HepG2 (cell line): ENCODE data around the gene ARHGAP26. TPM values are rescaled to one million over a fixed set of nuclear protein-coding genes. Genes with fewer than 3 reads are reported as not detected.

ENCODE experiments used
- NKX3-1 ChIP-seq: sonication (generic); formaldehyde crosslinking; IDR thresholded peaks from 2 replicates; pipeline ENCODE4 v1.5.0; 2020; ENCODE audit warnings: missing genetic modification reagents
- SRSF1 ChIP-seq: fragments of 200-400 bp; formaldehyde crosslinking; optimal IDR thresholded peaks from 2 replicates; pipeline ENCODE3; 2017; ENCODE audit warnings: mild to moderate bottlenecking, low read depth, low read length, moderate library complexity
- ZNF143 ChIP-seq: sonication (generic); formaldehyde crosslinking; IDR thresholded peaks from 2 replicates; pipeline ENCODE4 v1.4.0; 2020; ENCODE audit warnings: missing genetic modification reagents
- ZNF33B ChIP-seq: sonication (generic); formaldehyde crosslinking; IDR thresholded peaks from 2 replicates; pipeline ENCODE4 v1.5.1; 2020; ENCODE audit warnings: mild to moderate bottlenecking, missing genetic modification reagents
- ZNF660 ChIP-seq: sonication (generic); formaldehyde crosslinking; IDR thresholded peaks from 2 replicates; pipeline ENCODE4 v1.5.1; 2020; ENCODE audit warnings: mild to moderate bottlenecking, low read depth, missing genetic modification reagents, borderline replicate concordance
- polyA plus RNA-seq, 8 experiments: library from polyadenylated mRNA; depleted of rRNA in 3 of 8; stranded (reverse) in 7 of 8; unstranded in 1 of 8; fragments of >200 nt; fragmentation: Illumina TruSeq in 4 of 8; extraction: Trizol in 4 of 8; gene quantifications; 2 replicates each; pipeline versions ENCODE4 v1.2.1 to v1.2.3, GENCODE V29; 2011 to 2016; ENCODE audit warnings: low read depth in 4 of 8, missing spikeins in 1 of 8, mixed read lengths in 1 of 8; ENCODE audit not compliant: insufficient read depth in 1 of 8
- total RNA-seq, 5 experiments: library from RNA; depleted of rRNA; stranded (reverse); fragments of >200 nt; fragmentation: Illumina TruSeq; extraction: Trizol; gene quantifications; 2 replicates each; pipeline ENCODE4 v1.2.3, GENCODE V29; 2016; ENCODE audit warnings: low read depth in 1 of 5
- TF ChIP-seq, protein P1 (sequence below), 2 experiments: fragments of 450-650 bp in 1 of 2; sonication (generic) in 1 of 2; formaldehyde crosslinking in 1 of 2; IDR thresholded peaks; 2 replicates each; pipeline versions ENCODE4 v1.6.1 to v1.8.0; 2016 to 2022; ENCODE audit warnings: antibody characterized with exemption in 1 of 2, mild to moderate bottlenecking in 1 of 2, missing genetic modification reagents in 1 of 2
- TF ChIP-seq, protein P2 (sequence below): sonication (generic); formaldehyde crosslinking; IDR thresholded peaks from 2 replicates; pipeline ENCODE4 v1.4.0; 2020; ENCODE audit warnings: missing genetic modification reagents, mild to moderate bottlenecking, borderline replicate concordance
- TF ChIP-seq, protein P3 (sequence below): sonication (generic); formaldehyde crosslinking; IDR thresholded peaks from 2 replicates; pipeline ENCODE4 v1.4.0; 2020; ENCODE audit warnings: mild to moderate bottlenecking, missing genetic modification reagents
- TF ChIP-seq, protein P4 (sequence below): IDR thresholded peaks from 2 replicates; pipeline ENCODE4 v1.6.1; 2012; ENCODE audit warnings: low read length, improper control_type of control experiment

The ARHGAP26 gene
- total and polyA plus RNA-seq, 2 of the 13 experiments (the other 11 are each of a cell fraction or from before 2014, with no cell fraction given), result 9.6 to 18.2 TPM

DNA sequence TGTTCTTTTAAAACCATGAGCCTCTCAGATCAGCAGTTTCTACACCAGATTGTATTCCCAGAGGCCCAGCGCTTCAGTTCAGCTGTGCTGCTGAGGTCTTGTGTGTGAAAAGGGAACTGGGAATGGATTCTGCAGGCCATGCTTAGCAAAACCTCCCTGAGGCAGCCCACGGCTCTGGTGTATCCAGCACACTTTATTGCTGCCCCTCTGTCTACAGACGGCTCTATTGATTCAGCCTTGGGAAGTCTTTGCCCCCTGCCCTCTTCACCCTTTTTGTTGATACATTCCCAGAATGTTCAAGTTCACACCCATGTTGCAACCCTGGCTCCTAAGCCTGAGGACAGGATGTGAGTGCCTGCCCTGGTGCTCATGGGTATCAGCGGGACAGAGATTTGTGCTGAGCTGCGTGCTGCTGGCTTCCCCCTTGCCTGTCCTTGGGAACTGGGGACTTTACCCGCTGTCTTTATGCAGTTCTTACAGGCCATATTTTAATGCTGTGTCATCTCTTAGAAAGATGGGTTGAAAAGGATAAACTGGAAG lies 37.3 kb downstream of the ARHGAP26 start (continued):
- TF ChIP-seq, protein P1, sequence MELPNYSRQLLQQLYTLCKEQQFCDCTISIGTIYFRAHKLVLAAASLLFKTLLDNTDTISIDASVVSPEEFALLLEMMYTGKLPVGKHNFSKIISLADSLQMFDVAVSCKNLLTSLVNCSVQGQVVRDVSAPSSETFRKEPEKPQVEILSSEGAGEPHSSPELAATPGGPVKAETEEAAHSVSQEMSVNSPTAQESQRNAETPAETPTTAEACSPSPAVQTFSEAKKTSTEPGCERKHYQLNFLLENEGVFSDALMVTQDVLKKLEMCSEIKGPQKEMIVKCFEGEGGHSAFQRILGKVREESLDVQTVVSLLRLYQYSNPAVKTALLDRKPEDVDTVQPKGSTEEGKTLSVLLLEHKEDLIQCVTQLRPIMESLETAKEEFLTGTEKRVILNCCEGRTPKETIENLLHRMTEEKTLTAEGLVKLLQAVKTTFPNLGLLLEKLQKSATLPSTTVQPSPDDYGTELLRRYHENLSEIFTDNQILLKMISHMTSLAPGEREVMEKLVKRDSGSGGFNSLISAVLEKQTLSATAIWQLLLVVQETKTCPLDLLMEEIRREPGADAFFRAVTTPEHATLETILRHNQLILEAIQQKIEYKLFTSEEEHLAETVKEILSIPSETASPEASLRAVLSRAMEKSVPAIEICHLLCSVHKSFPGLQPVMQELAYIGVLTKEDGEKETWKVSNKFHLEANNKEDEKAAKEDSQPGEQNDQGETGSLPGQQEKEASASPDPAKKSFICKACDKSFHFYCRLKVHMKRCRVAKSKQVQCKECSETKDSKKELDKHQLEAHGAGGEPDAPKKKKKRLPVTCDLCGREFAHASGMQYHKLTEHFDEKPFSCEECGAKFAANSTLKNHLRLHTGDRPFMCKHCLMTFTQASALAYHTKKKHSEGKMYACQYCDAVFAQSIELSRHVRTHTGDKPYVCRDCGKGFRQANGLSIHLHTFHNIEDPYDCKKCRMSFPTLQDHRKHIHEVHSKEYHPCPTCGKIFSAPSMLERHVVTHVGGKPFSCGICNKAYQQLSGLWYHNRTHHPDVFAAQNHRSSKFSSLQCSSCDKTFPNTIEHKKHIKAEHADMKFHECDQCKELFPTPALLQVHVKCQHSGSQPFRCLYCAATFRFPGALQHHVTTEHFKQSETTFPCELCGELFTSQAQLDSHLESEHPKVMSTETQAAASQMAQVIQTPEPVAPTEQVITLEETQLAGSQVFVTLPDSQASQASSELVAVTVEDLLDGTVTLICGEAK (IDR thresholded peaks at IDR 0.05), result no peak
- TF ChIP-seq, protein P1 (CRISPR knock-in tag; IDR thresholded peaks at IDR 0.05), result peak; percentile 92
- TF ChIP-seq, protein P2, sequence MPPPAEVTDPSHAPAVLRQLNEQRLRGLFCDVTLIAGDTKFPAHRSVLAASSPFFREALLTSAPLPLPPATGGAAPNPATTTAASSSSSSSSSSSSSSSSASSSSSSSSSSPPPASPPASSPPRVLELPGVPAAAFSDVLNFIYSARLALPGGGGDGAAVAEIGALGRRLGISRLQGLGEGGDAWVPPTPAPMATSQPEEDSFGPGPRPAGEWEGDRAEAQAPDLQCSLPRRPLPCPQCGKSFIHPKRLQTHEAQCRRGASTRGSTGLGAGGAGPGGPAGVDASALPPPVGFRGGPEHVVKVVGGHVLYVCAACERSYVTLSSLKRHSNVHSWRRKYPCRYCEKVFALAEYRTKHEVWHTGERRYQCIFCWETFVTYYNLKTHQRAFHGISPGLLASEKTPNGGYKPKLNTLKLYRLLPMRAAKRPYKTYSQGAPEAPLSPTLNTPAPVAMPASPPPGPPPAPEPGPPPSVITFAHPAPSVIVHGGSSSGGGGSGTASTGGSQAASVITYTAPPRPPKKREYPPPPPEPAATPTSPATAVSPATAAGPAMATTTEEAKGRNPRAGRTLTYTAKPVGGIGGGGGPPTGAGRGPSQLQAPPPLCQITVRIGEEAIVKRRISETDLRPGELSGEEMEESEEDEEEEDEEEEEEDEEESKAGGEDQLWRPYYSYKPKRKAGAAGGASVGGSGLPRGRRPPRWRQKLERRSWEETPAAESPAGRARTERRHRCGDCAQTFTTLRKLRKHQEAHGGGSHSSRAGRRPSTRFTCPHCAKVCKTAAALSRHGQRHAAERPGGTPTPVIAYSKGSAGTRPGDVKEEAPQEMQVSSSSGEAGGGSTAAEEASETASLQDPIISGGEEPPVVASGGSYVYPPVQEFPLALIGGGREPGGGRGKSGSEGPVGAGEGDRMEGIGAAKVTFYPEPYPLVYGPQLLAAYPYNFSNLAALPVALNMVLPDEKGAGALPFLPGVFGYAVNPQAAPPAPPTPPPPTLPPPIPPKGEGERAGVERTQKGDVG, result peak; percentile 79; the same call in 1 of the 2 replicates
- TF ChIP-seq, protein P3, sequence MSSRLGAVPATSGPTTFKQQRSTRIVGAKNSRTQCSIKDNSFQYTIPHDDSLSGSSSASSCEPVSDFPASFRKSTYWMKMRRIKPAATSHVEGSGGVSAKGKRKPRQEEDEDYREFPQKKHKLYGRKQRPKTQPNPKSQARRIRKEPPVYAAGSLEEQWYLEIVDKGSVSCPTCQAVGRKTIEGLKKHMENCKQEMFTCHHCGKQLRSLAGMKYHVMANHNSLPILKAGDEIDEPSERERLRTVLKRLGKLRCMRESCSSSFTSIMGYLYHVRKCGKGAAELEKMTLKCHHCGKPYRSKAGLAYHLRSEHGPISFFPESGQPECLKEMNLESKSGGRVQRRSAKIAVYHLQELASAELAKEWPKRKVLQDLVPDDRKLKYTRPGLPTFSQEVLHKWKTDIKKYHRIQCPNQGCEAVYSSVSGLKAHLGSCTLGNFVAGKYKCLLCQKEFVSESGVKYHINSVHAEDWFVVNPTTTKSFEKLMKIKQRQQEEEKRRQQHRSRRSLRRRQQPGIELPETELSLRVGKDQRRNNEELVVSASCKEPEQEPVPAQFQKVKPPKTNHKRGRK (CRISPR knock-in tag), result no peak
- no peak for TF ChIP-seq ZNF33B (CRISPR knock-in tag)
- TF ChIP-seq SRSF1, result no peak
- no peak for TF ChIP-seq ZNF660
- peak; percentile 85 for TF ChIP-seq ZNF143 (CRISPR knock-in tag)
- peak; percentile 82; the same call in 1 of the 2 replicates for TF ChIP-seq NKX3-1 (CRISPR knock-in tag)
- TF ChIP-seq, protein P4, sequence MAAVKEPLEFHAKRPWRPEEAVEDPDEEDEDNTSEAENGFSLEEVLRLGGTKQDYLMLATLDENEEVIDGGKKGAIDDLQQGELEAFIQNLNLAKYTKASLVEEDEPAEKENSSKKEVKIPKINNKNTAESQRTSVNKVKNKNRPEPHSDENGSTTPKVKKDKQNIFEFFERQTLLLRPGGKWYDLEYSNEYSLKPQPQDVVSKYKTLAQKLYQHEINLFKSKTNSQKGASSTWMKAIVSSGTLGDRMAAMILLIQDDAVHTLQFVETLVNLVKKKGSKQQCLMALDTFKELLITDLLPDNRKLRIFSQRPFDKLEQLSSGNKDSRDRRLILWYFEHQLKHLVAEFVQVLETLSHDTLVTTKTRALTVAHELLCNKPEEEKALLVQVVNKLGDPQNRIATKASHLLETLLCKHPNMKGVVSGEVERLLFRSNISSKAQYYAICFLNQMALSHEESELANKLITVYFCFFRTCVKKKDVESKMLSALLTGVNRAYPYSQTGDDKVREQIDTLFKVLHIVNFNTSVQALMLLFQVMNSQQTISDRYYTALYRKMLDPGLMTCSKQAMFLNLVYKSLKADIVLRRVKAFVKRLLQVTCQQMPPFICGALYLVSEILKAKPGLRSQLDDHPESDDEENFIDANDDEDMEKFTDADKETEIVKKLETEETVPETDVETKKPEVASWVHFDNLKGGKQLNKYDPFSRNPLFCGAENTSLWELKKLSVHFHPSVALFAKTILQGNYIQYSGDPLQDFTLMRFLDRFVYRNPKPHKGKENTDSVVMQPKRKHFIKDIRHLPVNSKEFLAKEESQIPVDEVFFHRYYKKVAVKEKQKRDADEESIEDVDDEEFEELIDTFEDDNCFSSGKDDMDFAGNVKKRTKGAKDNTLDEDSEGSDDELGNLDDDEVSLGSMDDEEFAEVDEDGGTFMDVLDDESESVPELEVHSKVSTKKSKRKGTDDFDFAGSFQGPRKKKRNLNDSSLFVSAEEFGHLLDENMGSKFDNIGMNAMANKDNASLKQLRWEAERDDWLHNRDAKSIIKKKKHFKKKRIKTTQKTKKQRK, result no peak
